ENCODE results near the gene CD300H. TPM values are rescaled to one million over a fixed set of nuclear protein-coding genes. Genes with fewer than 3 reads are reported as not detected.

The CD300H gene
- total RNA-seq, 5 donors from 2014 or later (not counting 1 experiment from before 2014, with no cell fraction given) = not detected

DNA sequence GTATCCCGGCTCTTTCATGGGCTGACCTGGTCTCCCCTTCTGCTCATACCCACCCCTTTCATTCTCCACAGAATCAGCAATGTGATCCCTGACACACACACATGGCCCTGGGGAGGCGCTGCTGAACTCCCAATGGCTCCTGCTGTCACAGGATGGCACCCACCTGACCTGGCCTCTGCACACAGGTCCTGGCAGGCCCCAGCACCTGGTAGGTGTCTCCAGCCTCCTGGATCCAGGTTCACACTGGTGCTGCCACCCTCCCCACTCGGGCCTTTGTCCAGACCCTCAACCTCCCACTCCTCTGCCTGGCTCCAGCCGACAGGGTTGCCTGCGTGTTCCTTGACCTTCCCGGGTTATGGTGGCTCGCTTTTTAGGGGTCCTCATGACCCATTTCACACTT is 20.0 kb downstream of the CD300H start:
- Histone ChIP-seq H3K27me3 (replicated peaks in 1 of 2; ENCODE audit: control insufficient read depth in 2 of 2, extremely low read depth in 1 of 2, insufficient read depth in 2 of 2, low read length in 1 of 2) (peaks cover 0 to 39% of the 10 kb centered on the region in 2 experiments), H3K4me1 (ENCODE audit: control insufficient read depth in 1 of 2, extremely low read depth in 1 of 2, insufficient read depth in 2 of 2, low read length in 2 of 2) (peaks cover 0 to 4% of the 10 kb centered on the region in 2 experiments), H3K4me3 (ENCODE audit: control insufficient read depth in 1 of 2, extremely low read depth in 1 of 2, low read length in 1 of 2) (no peak overlapping the region), H3K9me3 (no peaks in the 10 kb centered on the region), H3K36me3 (ENCODE audit: control insufficient read depth in 2 of 2, extremely low read depth in 1 of 2, insufficient read depth in 1 of 2, low read length in 1 of 2) (no peaks in the 10 kb centered on the region), H3K27ac (ENCODE audit: low read length) (no peak overlapping the region)
- H3K4me1 Mint-ChIP-seq = peaks cover 7 to 9% (median 9%) of the 10 kb centered on the region in 3 donors
- H3K27me3 Mint-ChIP-seq = peaks cover 3 to 16% of the 10 kb centered on the region in 2 donors
- H3K27ac Mint-ChIP-seq = no peak overlapping the region
- ATAC-seq (replicated peaks in 1 of 4) = no peak
- no peaks in the 10 kb centered on the region for H3K36me3 Mint-ChIP-seq
- ChIA-PET CTCF (no interaction called here), POLR2A (no interaction called here)
- WGBS (ENCODE audit: insufficient coverage) = 92% methylated on average over 6 of the region's 7 CpGs
- DNase-seq = no peak
- H3K9me3 Mint-ChIP-seq = no peaks in the 10 kb centered on the region
- H3K4me3 Mint-ChIP-seq = no peak overlapping the region

DNA sequence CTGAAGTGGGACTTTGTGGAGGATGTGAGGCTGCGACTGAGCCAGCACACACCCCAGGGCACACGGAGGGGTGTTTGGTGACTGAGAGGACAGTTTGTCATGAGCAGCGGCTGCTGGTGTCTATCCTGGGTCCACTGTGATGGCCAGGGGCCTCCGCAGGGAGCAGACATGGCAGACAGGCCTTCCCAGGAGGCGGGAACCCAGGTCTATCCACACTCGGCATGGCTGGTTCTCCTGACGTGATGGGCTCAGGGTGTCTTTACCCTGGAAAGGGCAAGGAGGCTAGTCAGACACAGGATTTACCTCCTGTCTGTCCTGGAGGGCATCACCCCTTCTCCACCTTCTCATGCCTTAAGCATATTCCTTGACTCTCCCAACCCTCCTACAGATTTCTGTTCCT is 20.7 kb downstream of the CD300H start:
- Mint-ChIP-seq H3K27me3 (peaks cover 5 to 16% of the 10 kb centered on the region in 2 donors), H3K4me3 (no peak overlapping the region), H3K36me3 (no peaks in the 10 kb centered on the region), H3K27ac (no peak overlapping the region), H3K4me1 (peaks cover 7 to 9% (median 9%) of the 10 kb centered on the region in 3 donors), H3K9me3 (no peaks in the 10 kb centered on the region)
- no peak for ATAC-seq (replicated peaks in 1 of 4)
- WGBS (ENCODE audit: insufficient coverage) = 80% methylated on average over 7 of the region's 7 CpGs
- H3K27ac ChIP-seq (ENCODE audit: low read length) = no peak overlapping the region
- peaks cover 0 to 4% of the 10 kb centered on the region in 2 experiments for H3K4me1 ChIP-seq (ENCODE audit: control insufficient read depth in 1 of 2, extremely low read depth in 1 of 2, insufficient read depth in 2 of 2, low read length in 2 of 2)
- no peaks in the 10 kb centered on the region for H3K36me3 ChIP-seq (ENCODE audit: control insufficient read depth in 2 of 2, extremely low read depth in 1 of 2, insufficient read depth in 1 of 2, low read length in 1 of 2)
- DNase-seq = no peak
- no peaks in the 10 kb centered on the region for H3K9me3 ChIP-seq
- no peak overlapping the region for H3K4me3 ChIP-seq (ENCODE audit: control insufficient read depth in 1 of 2, extremely low read depth in 1 of 2, low read length in 1 of 2)
- ChIA-PET POLR2A (no interaction called here), CTCF (no interaction called here)
- peaks cover 0 to 40% of the 10 kb centered on the region in 2 experiments for H3K27me3 ChIP-seq (replicated peaks in 1 of 2; ENCODE audit: control insufficient read depth in 2 of 2, extremely low read depth in 1 of 2, insufficient read depth in 2 of 2, low read length in 1 of 2)

DNA sequence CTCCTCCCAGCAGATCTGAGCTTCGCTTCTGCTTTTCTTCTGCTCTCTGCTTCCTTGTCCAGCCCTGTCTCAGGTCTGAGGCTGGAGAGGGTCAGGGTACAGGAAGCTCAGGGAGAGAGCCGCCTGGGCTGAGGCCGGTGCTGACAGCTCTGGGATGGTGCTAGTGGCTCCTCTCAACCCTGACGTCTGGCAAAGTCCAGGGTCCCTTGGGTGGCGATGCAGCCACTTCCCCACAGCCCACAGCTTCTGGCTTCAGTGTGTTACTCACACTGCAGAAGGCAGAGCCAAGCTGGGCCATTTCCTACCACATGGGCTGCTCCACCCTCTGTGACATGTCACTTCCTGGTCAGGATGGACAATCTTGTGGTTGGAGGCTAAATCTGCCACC is 21.5 kb downstream of the CD300H start, which contains the start of gene CD300C:
CD300C (minus strand) TSS at position 273 of the 388 bp plus-strand sequence. CDS start 333 bp downstream, outside the sequence.
- Histone ChIP-seq H3K36me3 (ENCODE audit: control insufficient read depth in 2 of 2, extremely low read depth in 1 of 2, insufficient read depth in 1 of 2, low read length in 1 of 2) (no peaks in the 10 kb centered on the region), H3K27me3 (replicated peaks in 1 of 2; ENCODE audit: control insufficient read depth in 2 of 2, extremely low read depth in 1 of 2, insufficient read depth in 2 of 2, low read length in 1 of 2) (peaks cover 0 to 37% of the 10 kb centered on the region in 2 experiments), H3K4me1 (ENCODE audit: control insufficient read depth in 1 of 2, extremely low read depth in 1 of 2, insufficient read depth in 2 of 2, low read length in 2 of 2) (peaks cover 0 to 4% of the 10 kb centered on the region in 2 experiments), H3K9me3 (no peaks in the 10 kb centered on the region), H3K27ac (ENCODE audit: low read length) (no peak within 1 kb of the TSS), H3K4me3 (ENCODE audit: control insufficient read depth in 1 of 2, extremely low read depth in 1 of 2, low read length in 1 of 2) (no peak within 1 kb of the TSS)
- CTCF ChIA-PET = interaction anchor here (0.5 to 0.6 kb wide), 3 partner anchors 8 to 114 kb away, joined by 3 to 6 read pairs (median 5); no protein-coding TSS in a partner anchor
- no peak within 1 kb of the TSS for H3K4me3 Mint-ChIP-seq
- DNase-seq = peak in 4 of 35 experiments; percentile 9 to 46 (median 15)
- 74% methylated on average over 5 of the region's 5 CpGs for WGBS (ENCODE audit: insufficient coverage)
- H3K27me3 Mint-ChIP-seq = peaks cover 5 to 17% of the 10 kb centered on the region in 2 donors
- H3K4me1 Mint-ChIP-seq = peaks cover 7 to 9% (median 9%) of the 10 kb centered on the region in 3 donors
- no peaks in the 10 kb centered on the region for H3K9me3 Mint-ChIP-seq
- no peak within 1 kb of the TSS for H3K27ac Mint-ChIP-seq
- no peaks in the 10 kb centered on the region for H3K36me3 Mint-ChIP-seq
- ATAC-seq (replicated peaks in 1 of 4) = no peak
- POLR2A ChIA-PET = no interaction called here

DNA sequence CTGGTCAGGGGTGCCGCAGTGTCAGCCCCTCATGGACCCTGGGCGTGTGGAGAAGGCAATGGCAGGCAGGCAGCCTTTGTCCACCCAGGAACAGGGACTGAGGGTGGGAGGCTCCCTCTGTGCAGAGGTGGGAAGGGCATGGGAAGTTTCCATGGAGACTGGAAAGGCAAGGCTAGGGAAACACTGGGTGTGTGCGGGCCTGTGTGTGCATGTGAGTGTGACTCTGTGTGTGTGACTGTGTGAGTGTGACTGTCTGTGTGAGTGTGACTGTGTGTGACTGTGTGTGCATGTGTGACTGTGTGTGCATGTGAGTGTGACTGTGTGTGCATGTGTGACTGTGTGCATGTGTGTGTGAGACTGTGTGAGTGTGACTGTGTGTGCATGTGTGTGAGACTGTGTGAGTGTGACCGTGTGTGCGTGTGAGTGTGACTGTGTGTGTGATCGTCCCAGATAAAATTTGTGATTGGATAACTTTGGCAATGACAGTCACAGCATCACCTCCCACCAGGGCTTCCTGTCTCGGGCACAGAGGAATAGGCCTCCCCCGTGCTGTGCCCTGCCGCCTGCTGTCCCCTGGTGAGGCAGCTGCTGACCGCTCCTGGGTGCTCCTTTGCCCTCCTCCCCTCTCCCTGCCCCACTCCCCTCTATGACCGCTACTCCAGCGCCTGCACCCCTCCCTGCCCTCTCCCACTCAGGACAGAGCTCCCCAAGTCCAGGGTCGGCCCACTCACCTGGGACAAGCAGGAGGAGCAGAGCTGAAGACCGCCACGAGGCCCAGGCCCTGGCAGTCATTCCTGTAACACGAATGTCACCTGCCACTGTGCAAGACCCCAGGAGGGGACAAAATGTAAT is 22.1 kb downstream of the CD300H start:
- peaks cover 0 to 4% of the 10 kb centered on the region in 2 experiments for H3K4me1 ChIP-seq (ENCODE audit: control insufficient read depth in 1 of 2, extremely low read depth in 1 of 2, insufficient read depth in 2 of 2, low read length in 2 of 2)
- no peak overlapping the region for H3K4me3 ChIP-seq (ENCODE audit: control insufficient read depth in 1 of 2, extremely low read depth in 1 of 2, low read length in 1 of 2)
- Mint-ChIP-seq H3K4me3 (no peak overlapping the region), H3K27ac (no peak overlapping the region), H3K36me3 (no peaks in the 10 kb centered on the region), H3K27me3 (peaks cover 5 to 15% of the 10 kb centered on the region in 2 donors), H3K9me3 (no peaks in the 10 kb centered on the region), H3K4me1 (peaks cover 7 to 9% (median 9%) of the 10 kb centered on the region in 3 donors)
- H3K27ac ChIP-seq (ENCODE audit: low read length) = no peak overlapping the region
- CTCF ChIA-PET = interaction anchor here (0.5 to 0.6 kb wide), 3 partner anchors 8 to 114 kb away, joined by 3 to 6 read pairs (median 5); no protein-coding TSS in a partner anchor
- no peak for DNase-seq
- peaks cover 0 to 34% of the 10 kb centered on the region in 2 experiments for H3K27me3 ChIP-seq (replicated peaks in 1 of 2; ENCODE audit: control insufficient read depth in 2 of 2, extremely low read depth in 1 of 2, insufficient read depth in 2 of 2, low read length in 1 of 2)
- WGBS (ENCODE audit: insufficient coverage) = 77% methylated on average over 10 of the region's 16 CpGs
- no peaks in the 10 kb centered on the region for H3K9me3 ChIP-seq
- ATAC-seq (replicated peaks in 1 of 4) = no peak
- H3K36me3 ChIP-seq (ENCODE audit: control insufficient read depth in 2 of 2, extremely low read depth in 1 of 2, insufficient read depth in 1 of 2, low read length in 1 of 2) = no peaks in the 10 kb centered on the region
- POLR2A ChIA-PET = no interaction called here

- H3K36me3 Mint-ChIP-seq = no peaks in the 10 kb centered on the region
- DNase-seq (no peak), ATAC-seq (replicated peaks in 1 of 4) (no peak)
- ChIA-PET POLR2A (no interaction called here), CTCF (no interaction called here)
- no peak overlapping the region for H3K4me3 Mint-ChIP-seq
- WGBS (ENCODE audit: insufficient coverage) = 86% methylated on average over 12 of the region's 18 CpGs
- peaks cover 8 to 21% of the 10 kb centered on the region in 2 donors for H3K27me3 Mint-ChIP-seq
- Histone ChIP-seq H3K9me3 (no peaks in the 10 kb centered on the region), H3K27me3 (replicated peaks in 1 of 2; ENCODE audit: control insufficient read depth in 2 of 2, extremely low read depth in 1 of 2, insufficient read depth in 2 of 2, low read length in 1 of 2) (peaks cover 0 to 31% of the 10 kb centered on the region in 2 experiments), H3K27ac (ENCODE audit: low read length) (no peak overlapping the region), H3K4me3 (ENCODE audit: control insufficient read depth in 1 of 2, extremely low read depth in 1 of 2, low read length in 1 of 2) (no peak overlapping the region), H3K36me3 (ENCODE audit: control insufficient read depth in 2 of 2, extremely low read depth in 1 of 2, insufficient read depth in 1 of 2, low read length in 1 of 2) (no peaks in the 10 kb centered on the region), H3K4me1 (ENCODE audit: control insufficient read depth in 1 of 2, extremely low read depth in 1 of 2, insufficient read depth in 2 of 2, low read length in 2 of 2) (peaks cover 0 to 4% of the 10 kb centered on the region in 2 experiments)
- no peaks in the 10 kb centered on the region for H3K9me3 Mint-ChIP-seq
- H3K27ac Mint-ChIP-seq = no peak overlapping the region
- peaks cover 7 to 9% (median 9%) of the 10 kb centered on the region in 3 donors for H3K4me1 Mint-ChIP-seq
Observed at GRCh38 chr17:74543891-74544760, 23.2 kb downstream of the CD300H start.

GRCh38 chr17:74543406-74543805 is 23.9 kb downstream of the CD300H start:
- Histone ChIP-seq H3K4me3 (ENCODE audit: control insufficient read depth in 1 of 2, extremely low read depth in 1 of 2, low read length in 1 of 2) (no peak overlapping the region), H3K27me3 (replicated peaks in 1 of 2; ENCODE audit: control insufficient read depth in 2 of 2, extremely low read depth in 1 of 2, insufficient read depth in 2 of 2, low read length in 1 of 2) (peaks cover 0 to 31% of the 10 kb centered on the region in 2 experiments), H3K4me1 (ENCODE audit: control insufficient read depth in 1 of 2, extremely low read depth in 1 of 2, insufficient read depth in 2 of 2, low read length in 2 of 2) (peaks cover 0 to 4% of the 10 kb centered on the region in 2 experiments), H3K27ac (ENCODE audit: low read length) (no peak overlapping the region), H3K9me3 (no peaks in the 10 kb centered on the region), H3K36me3 (ENCODE audit: control insufficient read depth in 2 of 2, extremely low read depth in 1 of 2, insufficient read depth in 1 of 2, low read length in 1 of 2) (no peaks in the 10 kb centered on the region)
- ChIA-PET CTCF (no interaction called here), POLR2A (no interaction called here)
- no peaks in the 10 kb centered on the region for H3K9me3 Mint-ChIP-seq
- DNase-seq (no peak), ATAC-seq (replicated peaks in 1 of 4) (no peak)
- no peak overlapping the region for H3K27ac Mint-ChIP-seq
- peaks cover 7 to 9% (median 9%) of the 10 kb centered on the region in 3 donors for H3K4me1 Mint-ChIP-seq
- 64% methylated on average over 7 of the region's 14 CpGs for WGBS (ENCODE audit: insufficient coverage)
- no peaks in the 10 kb centered on the region for H3K36me3 Mint-ChIP-seq
- no peak overlapping the region for H3K4me3 Mint-ChIP-seq
- peaks cover 8 to 15% of the 10 kb centered on the region in 2 donors for H3K27me3 Mint-ChIP-seq
